NOMO-1 treated with dmso at 0.1 percent for 144 hours (cell line): ENCODE measurements around the gene DCANP1.

ENCODE experiments used
- DNase-seq: peaks from one replicate; lab custom pipeline; 2025; ENCODE audit not compliant: unreplicated experiment; lab: John Stamatoyannopoulos, UW

Gene DCANP1

DNA sequence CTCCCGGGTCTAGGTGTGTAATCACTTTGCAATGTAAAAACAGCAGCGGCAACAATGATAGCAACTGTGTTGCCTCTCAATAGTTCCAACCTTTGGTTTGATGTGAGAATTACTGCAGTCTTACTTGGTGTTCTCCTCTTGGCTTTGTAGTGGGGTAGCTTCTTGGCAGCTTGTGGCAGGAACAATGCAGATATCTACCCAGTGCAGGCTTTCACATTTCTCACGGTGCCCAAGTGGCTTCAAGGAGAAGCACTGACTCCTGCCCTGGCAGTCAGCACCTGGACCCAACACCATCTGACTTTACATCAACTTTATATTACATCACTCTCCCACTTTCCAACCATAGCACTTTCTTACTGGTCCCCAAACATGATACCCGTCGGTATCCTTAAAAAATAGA is 33.4 kb upstream of the DCANP1 start:
- no peak for DNase-seq

DNA sequence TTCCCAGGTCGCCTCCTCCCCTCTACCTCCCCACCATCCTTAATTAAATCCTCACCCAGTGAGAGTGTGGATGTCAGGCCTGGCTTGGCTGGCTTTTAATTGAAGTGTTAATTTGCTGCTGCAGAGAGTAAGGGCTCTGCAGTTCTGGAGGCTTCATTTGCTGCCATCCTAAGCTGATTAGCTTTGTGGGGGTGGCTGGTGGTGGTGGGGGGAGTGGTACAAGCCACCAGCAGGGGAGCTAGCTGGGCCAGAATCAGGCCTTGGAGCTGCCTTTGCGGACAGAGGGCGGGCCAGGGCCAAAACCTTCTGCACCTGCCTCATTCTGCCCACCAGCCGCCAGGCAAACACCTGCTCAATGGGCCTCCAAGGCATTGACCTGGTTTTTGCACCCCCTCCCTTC is 31.8 kb upstream of the DCANP1 start:
- DNase-seq: no peak

DNA sequence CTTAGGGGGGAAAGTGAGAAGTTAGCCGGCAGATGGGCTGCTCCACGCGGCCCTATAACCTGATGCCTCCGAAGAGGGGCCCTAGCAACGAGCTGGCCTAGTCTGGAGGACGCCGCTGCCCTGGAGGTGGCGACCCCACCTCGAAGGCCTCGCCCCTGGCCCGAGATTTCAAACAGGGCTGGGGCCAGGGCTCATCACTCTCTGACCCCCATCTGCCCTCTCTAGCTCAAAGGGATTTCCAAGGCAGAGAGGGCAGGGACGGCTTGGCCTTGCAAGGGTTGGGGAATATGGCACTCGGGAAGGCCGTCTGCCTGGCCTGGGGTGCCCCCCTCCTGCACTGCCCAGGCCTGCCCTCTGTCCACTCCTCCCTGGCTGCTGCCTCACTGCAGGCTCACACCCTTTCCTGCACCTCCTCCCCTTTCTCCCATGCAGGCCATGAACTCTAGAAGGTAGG is 30.5 kb upstream of the DCANP1 start:
- DNase-seq: no peak

DNA sequence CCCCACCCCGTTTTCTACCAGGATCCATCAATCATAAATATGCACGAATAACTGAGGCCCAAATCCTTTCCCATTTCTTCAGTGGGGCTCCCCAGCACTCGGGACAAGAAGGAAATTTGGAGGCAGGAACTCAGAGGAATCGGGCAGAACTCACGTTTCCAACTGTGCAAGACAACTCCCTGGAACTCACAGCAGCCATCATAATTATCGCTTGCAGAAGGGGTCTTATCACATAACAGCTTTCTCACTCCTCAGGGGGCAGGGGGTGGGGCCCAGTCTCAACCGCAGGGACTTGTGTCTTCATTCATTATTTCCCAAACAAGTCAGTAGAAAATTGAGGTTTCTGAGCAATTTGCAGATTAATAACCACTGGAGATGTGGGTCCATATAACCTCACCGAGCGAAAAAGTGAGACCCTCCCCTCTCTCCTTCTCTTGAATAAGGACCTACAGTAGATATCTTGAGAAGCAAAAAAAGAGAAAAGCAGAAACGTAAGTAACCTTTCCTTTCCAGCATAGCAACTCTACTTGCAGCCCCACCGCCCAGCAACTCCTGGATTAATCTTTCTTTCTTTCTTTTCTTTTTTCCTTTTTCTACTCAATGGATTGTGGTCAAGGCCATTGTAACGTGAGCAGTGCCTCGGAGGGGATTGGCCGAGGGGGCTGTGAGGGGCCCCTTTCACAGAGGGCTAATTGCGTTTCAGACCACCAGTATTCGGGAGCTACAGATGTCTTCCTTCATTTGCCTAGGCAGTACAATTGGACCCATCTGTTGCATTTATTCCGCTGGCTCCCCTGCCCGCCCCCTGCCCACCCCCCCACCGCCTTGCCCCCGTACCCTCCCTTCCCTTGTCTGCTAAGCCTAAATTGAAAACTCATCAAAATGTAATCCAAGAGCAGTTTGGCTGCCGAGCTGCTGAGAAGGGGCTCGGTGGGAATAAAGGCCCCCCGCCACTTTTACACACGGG is 29.8 kb upstream of the DCANP1 start:
- no peak for DNase-seq

DNA sequence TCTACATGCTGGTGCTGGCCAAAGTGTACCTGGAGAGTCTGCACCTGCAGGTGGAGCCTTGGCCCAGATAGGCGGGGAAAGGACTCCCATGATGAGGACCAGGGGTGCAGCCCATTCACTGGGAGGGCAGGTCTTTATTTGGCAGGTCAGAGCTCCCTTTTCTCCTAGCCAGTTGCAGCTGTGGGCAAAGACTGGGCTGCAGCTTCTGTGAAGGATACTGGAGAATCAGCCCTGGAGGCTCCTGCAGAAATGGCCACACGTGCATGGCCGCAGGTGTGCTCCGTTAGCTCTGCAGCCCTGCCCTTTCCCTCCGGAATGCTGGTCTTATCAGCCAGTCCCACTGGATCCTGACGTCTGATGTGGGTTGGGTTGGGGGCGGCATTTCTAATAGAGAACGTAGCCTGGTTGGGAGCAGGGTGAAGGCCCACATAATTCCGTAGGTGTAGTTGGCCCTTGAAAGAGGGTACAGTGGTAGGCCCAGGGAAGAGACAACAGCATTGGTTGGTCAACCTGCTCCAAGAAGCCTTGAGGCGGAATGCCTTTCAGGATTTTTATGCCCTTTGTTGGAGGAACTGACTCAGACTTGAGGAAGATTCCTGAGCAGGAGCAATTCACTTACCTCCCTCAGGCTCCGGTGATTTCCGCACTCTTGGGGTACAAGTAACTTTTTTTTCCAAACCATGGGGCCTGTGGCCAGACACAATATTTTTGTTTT is 27.0 kb upstream of the DCANP1 start:
- no peak for DNase-seq

DNA sequence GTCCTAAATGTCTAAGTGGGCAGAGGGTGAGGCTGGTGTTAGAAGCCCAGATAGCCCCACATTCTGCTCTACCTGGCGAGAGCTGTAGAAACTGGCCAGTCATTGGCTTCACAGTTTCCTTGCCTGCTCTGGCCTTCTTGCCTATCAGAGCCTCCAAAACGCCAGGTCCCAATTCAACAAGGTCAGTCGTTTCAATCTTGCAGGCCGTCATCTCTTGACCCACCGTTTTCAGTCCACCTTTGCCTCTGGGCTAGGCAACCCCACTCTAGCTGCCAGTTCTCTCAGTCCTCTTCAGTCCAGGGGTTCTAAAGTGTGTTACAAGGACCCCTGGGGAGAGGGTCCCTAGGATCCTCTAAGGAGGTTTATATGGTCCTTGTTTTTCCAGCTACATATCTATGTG is 25.0 kb upstream of the DCANP1 start:
- no peak for DNase-seq

DNA sequence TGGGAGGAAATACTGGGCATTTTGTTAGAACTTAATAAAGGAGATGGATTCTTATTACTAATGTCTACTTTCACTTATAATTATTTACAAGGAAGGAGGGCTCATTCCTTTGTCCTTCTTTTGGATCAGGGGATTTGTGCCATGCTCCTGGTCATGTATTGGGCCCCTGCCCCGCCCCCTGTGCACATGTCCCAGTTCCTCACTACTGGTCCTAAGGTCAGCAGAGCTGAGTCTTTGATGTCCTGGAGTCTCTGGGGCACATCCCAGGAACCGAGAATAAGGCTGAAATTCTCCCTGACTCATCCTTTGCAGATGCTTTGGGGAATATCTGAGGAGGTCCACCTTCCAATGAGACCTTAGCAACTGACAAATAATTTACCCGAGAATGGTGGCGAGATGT is 24.6 kb upstream of the DCANP1 start:
- DNase-seq: no peak

DNA sequence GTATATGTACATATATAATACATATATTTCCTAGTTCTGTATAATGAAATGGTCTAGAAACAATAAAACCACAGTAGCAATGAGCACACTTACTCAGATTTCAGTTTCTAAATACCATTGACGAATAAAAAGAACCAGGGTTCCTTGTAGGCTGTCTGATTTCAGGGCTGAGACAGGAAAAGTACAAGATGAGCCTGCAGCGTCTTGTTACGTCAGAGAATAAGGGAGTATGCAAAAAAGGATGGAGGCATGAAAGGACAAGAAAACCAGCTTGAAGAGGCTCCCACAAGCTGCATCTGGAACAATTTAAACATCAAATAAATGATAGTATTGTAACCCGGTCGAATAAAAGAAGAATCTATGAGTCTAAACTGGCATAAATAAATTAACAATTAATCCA is 22.8 kb upstream of the DCANP1 start:
- no peak for DNase-seq

DNA sequence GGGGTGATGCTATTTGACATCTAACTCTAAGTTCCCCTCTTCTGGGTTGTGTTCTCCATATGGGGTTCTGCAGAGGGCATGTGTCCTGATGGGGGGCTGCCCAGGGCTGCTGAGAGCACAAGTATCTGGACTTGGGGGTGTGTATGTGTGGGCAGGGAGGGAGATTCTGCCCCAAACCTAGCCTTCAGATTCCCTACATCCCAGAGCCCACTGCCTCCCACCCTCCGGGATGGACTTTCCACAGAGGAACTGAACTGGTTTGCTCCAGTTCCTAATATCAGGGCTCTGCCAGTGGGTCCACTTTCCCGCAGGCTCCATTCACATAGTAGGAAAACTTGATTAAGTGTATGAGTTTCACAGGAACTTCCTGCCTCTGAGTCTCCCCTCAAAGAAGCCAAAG is 21.4 kb upstream of the DCANP1 start:
- DNase-seq: no peak

DNA sequence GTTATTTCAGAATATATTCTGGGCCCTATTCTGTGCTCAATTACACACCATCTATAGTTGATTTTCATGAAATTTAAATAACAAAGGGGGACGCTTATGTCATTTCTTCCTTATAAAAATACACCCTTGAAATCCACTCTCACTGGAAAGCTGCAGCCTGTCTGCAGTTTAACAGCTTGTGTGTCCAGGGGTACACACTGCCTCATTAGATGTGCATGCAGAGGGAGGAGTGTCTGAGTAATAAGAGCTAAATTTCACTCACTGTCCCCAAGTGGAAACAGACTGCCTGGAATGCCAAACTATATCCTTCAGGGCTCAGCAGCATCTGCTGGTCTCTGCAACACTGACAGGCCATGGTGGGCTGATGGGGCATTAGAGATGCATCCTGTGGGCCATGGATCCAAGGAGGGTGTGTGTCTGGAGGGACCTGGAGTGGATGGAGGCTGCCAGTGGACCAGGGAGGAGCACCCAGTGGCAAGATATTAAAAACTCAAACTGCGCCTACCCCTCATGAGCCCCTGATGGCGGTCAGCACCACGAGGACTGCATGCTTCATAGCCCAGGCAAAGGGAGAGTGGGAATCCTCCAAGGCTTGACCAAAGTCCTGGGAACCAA is 20.8 kb upstream of the DCANP1 start:
- no peak for DNase-seq

DNA sequence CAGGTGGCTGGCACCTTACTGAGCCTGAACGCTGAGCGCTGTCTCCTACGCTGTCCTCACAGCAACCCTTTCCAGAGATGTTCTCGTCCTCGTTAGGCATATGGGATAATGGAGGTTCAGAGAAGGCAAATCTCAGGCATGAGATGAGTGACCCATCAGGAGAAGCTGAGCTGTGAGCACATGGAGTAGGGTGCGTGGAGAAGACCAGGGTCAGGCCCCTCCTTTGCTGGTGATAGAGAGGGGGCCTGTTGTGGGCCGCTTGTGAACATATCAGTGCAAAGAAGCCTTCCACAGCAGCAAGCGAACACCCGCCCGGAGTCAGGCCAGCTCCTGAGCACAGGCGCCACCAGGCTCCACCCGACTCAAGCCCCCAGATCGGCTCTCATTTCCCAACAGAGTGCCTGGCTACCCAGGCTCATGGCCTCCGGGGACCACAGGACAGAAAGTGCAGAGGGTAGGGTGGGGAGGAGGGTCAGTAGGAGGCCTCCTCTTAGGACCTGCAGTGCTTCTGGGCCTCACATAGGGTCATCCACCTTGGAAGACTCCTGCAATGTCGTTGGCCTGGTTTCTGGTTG is 20.0 kb upstream of the DCANP1 start:
- no peak for DNase-seq

DNA sequence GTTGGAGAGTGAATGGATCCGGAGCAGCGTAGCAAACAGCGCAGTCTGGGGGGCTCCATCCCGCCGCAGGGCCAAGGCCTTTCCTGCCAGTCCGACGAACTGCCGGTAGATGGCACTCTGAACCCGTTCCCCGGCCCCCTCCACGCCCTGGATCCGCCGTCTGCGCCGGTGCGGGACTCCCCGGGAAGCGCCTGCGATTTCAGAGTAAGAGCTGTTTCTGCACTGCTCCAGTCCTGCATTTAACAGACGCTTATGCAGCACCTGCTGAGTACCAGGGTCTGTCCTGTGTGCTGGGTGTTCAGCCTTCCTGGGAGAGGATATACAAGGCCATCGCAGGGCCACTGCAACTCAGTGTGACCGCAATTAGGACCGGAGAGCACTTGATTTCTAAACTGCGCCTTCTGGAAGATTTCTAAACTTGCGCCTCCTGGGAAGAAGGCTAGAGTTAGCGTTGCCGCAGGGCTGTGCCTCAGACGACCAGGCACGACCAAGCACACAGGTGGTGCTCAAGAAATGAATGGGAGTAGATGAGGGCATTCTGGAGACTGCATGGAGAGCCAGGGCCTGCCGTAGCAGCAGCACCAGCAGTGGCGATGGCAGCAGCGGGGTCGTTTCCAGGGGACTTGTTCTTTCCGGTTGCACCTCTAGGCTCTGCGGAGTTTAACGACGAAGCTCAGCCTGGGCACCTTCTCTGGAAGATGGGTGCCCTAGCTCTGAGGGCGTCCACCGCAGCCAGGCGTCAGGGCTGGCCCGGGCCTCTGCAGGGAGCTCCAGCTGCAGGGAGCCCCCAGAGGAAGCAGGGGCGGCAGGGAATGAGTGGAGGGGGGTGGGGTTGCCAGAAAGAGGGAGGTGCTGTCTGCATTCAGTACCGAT is 19.3 kb upstream of the DCANP1 start:
- peak; percentile 28 for DNase-seq

DNA sequence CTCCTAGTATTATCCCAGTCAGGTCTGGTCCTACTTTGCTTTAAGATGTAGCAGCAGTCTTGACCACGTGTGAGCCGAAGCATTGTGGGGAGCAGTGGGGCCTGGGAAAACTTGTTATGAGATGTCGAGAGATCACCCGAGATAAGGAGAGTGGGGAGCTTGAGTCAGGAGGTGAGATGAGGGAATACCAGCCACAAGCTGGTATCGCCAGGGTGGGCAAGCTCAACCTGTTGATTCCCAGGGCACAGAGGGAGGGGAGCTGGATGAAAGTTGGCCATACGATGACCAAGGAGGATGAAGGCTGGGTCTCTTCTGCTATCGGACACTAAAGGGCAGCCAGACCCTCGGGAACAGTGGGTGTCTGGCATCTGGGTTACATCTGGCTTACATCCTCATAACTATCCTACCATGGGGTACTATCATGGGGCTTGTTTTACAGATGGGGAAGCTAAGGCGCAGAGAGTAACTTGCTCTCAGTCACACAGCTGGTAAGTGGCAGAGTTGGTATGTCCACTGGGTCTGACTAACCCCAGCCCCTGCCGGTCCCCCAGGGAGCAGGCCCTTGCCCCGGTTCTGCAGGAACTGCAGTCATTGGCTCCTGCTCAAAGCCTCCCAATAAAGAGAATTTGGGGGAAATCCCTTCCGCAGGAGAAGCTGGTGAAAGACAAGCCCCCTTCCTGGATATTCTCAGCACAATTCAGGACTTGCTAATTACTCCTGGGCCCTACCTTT is 18.4 kb upstream of the DCANP1 start:
- no peak for DNase-seq

DNA sequence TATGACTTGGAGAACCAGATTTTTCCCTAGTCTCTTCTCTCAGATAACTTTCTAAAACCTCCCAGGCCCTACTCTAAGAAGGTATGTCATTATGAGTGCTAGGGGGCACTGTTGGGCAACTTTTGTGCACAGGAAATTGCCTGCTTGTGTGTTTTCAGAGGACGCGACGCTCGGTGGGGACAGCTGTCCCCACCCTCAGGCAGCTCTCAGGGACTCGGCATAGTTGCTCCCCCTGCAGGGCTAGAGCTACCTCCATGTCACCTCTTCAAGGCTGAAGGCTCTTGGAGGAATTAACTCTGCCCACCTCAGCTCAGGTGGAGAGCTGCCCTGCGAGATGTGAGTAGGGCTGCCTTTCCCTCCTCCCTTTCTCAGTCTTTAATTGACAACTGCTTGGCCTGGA is 15.2 kb upstream of the DCANP1 start:
- peak; percentile 90 for DNase-seq

DNA sequence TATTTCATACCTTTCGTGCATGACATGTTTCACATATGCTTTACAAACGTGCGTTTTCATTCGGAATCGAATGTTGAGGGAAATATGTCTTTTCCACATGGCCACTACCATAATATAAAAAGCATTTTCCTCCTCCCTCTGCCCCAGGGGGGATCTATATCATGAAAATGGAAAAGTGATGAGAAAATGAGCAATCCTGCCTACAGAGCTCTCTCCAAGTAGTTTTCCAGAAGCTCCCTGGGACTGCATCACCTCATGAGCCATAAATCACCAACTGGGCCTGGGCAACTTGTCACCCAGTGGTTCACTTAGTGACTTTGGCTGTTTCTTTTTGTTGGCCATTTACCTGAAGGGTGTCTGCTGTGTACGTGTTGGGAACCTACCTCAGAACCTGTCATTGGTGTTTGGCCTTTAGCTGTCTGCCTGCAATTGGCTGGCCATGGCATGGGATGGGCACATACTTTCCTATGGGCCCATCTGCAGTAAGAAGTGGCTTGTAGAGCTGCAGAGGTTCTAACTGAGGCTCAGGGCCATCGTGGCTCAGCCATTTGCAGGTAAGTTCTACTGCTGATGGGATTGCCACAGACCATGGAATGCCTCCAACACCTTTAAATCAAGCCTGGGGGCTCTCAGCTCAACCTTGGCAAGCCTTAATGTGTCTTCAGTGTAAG is 14.5 kb upstream of the DCANP1 start:
- no peak for DNase-seq

DNA sequence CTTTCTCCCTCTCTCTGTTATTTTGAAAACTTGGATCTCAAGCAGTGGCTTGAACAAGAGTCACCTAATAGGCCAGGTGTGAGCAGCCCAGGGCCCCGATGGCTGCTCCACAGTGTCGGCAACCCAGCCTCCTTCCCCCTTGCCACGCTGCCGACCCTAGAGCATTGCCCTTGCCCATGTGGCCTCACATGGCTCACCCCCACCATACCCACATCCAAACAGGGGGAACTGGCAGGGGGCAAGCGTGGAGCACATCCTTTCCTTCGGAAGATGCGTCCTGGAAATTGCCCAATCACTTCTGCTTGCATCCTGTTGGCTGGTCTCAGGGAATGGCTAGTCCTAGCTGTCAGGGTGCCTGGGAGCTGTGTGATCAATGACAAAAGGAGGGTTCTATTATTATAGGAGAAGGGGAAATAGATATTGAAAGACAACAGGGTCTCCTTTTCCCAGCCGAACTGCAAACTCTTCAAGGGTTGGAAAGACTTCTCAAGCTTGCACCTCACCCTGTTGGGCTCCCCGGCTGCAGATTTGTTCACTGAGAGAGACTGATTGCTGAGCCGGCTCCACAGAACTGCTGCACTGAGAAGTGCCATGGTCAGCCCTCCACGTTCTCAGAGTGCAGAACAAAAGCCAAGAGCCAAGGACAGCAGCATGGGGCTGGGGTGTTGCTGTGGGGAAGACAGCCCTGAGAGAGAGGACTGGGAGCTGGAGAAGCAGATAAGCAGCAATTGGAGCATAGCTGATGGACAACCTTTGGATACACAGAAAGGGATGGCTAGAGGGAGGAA is 13.3 kb upstream of the DCANP1 start:
- no peak for DNase-seq

DNA sequence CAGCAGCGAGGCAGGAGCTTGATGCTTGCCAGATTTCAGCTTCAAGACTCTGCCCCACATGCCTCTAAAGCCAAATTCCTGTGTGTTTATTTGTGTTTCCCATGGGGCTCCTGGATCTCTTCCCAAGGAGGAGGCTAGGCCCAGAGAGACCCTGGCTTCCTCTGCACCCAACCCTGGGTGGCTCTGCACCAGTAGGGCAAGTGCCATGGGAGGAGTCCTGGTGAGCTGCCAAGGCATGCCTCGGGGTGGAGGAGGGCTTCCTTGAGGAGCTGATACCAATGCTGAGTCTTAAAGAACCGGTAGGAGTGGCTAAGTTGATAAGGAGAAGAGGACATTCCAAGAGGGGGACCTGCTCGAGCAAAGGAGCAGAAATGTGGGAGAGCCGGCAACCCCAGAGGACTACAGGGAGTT is 11.8 kb upstream of the DCANP1 start:
- no peak for DNase-seq

DNA sequence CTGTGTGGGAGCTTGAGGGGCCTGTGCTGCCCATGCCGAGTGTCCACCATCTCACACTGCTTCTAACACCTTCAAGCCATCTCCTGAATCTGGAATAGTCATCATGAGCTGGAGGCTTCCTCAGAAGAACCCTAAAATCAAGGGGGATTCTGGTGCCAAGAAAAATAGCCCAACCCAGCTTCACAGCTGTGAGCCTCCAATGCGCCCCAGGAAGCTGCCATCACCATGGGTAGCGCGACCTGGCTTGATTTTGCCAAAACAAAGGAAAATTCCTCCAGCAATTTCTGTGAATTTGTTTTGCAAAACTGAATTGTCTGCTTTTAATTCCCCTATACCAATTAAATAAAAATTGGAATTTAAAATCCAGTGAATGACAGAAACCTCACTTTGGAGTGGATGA is 11.2 kb upstream of the DCANP1 start:
- DNase-seq: no peak
